Measurements from ENCODE around the gene EIF3L.

EIF3L gene

GRCh38 chr22:37880668-37881440, 31.6 kb downstream of the EIF3L start:
- DNase-seq (ENCODE audit: insufficient read length, low spot score) = no peak
- no peak for FAIRE-seq
- TF ChIP-seq PAX5 (IDR thresholded peaks at IDR 0.05; ENCODE audit: insufficient read depth, low read length, severe bottlenecking) = no peak
- TF ChIP-seq TAF1 (IDR thresholded peaks at IDR 0.05; ENCODE audit: low read depth, low read length) = no peak
- no peak for TF ChIP-seq POLR2AphosphoS5 (IDR thresholded peaks at IDR 0.05; ENCODE audit: low read depth, low read length)
- TF ChIP-seq SPI1 (IDR thresholded peaks at IDR 0.05; ENCODE audit: low read depth, low read length) = no peak
- TF ChIP-seq POLR2A (IDR thresholded peaks at IDR 0.05; ENCODE audit: low read depth, low read length) = no peak
- no peak for TF ChIP-seq POU2F2 (IDR thresholded peaks at IDR 0.05; ENCODE audit: low read depth, low read length)

- DNase-seq (ENCODE audit: insufficient read length, low spot score) (no peak), FAIRE-seq (no peak)
- TF ChIP-seq POLR2A (IDR thresholded peaks at IDR 0.05; ENCODE audit: low read depth, low read length) (no peak), POLR2AphosphoS5 (IDR thresholded peaks at IDR 0.05; ENCODE audit: low read depth, low read length) (no peak), SPI1 (IDR thresholded peaks at IDR 0.05; ENCODE audit: low read depth, low read length) (no peak), TAF1 (IDR thresholded peaks at IDR 0.05; ENCODE audit: low read depth, low read length) (no peak), PAX5 (IDR thresholded peaks at IDR 0.05; ENCODE audit: insufficient read depth, low read length, severe bottlenecking) (no peak), POU2F2 (IDR thresholded peaks at IDR 0.05; ENCODE audit: low read depth, low read length) (no peak)
Observed at GRCh38 chr22:37884420-37884819, 35.2 kb downstream of the EIF3L start.

- FAIRE-seq (no peak), DNase-seq (ENCODE audit: insufficient read length, low spot score) (no peak)
- TF ChIP-seq POLR2A (IDR thresholded peaks at IDR 0.05; ENCODE audit: low read depth, low read length) = no peak
- TF ChIP-seq SPI1 (IDR thresholded peaks at IDR 0.05; ENCODE audit: low read depth, low read length) = no peak
- TF ChIP-seq POU2F2 (IDR thresholded peaks at IDR 0.05; ENCODE audit: low read depth, low read length) = no peak
- TF ChIP-seq PAX5 (IDR thresholded peaks at IDR 0.05; ENCODE audit: insufficient read depth, low read length, severe bottlenecking) = no peak
- no peak for TF ChIP-seq POLR2AphosphoS5 (IDR thresholded peaks at IDR 0.05; ENCODE audit: low read depth, low read length)
- TF ChIP-seq TAF1 (IDR thresholded peaks at IDR 0.05; ENCODE audit: low read depth, low read length) = no peak
Observed at GRCh38 chr22:37887584-37888378, 38.6 kb downstream of the EIF3L start.

DNA sequence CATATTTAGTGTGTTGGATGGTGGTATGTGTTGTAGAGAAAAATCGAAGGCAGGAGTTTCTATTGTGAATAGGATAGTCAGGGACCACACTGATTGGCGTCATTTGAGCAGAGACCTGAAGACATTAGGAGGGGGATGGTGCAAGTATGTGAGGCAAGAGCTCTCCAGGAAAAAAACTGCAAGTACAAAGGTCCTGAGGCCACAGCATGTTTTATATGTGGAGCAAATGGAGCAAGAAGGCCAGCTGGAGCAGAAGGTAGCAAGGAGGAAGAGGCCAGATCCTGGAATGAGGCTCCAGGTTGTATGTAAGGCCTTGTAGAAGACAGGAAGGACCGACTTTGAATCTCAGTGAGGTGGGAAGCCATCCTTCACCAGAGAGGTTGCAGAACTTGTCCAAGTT, 42.7 kb downstream of the EIF3L start:
- TF ChIP-seq POLR2AphosphoS5 (IDR thresholded peaks at IDR 0.05; ENCODE audit: low read depth, low read length) (no peak), POU2F2 (IDR thresholded peaks at IDR 0.05; ENCODE audit: low read depth, low read length) (no peak), TAF1 (IDR thresholded peaks at IDR 0.05; ENCODE audit: low read depth, low read length) (no peak), PAX5 (IDR thresholded peaks at IDR 0.05; ENCODE audit: insufficient read depth, low read length, severe bottlenecking) (no peak), SPI1 (IDR thresholded peaks at IDR 0.05; ENCODE audit: low read depth, low read length) (no peak), POLR2A (IDR thresholded peaks at IDR 0.05; ENCODE audit: low read depth, low read length) (no peak)
- DNase-seq (ENCODE audit: insufficient read length, low spot score) = no peak
- no peak for FAIRE-seq

GRCh38 chr22:37892566-37893335, 43.5 kb downstream of the EIF3L start:
- TF ChIP-seq PAX5 (IDR thresholded peaks at IDR 0.05; ENCODE audit: insufficient read depth, low read length, severe bottlenecking) = no peak
- TF ChIP-seq POLR2AphosphoS5 (IDR thresholded peaks at IDR 0.05; ENCODE audit: low read depth, low read length) = no peak
- TF ChIP-seq POLR2A (IDR thresholded peaks at IDR 0.05; ENCODE audit: low read depth, low read length) = 0 out of 2 replicates have a peak, but pooled peaks have one; percentile 28
- TF ChIP-seq TAF1 (IDR thresholded peaks at IDR 0.05; ENCODE audit: low read depth, low read length) = no peak
- TF ChIP-seq SPI1 (IDR thresholded peaks at IDR 0.05; ENCODE audit: low read depth, low read length) = no peak
- FAIRE-seq (no peak), DNase-seq (ENCODE audit: insufficient read length, low spot score) (no peak)

- FAIRE-seq = no peak
Observed at GRCh38 chr22:37893583-37893983, 44.4 kb downstream of the EIF3L start.

DNA sequence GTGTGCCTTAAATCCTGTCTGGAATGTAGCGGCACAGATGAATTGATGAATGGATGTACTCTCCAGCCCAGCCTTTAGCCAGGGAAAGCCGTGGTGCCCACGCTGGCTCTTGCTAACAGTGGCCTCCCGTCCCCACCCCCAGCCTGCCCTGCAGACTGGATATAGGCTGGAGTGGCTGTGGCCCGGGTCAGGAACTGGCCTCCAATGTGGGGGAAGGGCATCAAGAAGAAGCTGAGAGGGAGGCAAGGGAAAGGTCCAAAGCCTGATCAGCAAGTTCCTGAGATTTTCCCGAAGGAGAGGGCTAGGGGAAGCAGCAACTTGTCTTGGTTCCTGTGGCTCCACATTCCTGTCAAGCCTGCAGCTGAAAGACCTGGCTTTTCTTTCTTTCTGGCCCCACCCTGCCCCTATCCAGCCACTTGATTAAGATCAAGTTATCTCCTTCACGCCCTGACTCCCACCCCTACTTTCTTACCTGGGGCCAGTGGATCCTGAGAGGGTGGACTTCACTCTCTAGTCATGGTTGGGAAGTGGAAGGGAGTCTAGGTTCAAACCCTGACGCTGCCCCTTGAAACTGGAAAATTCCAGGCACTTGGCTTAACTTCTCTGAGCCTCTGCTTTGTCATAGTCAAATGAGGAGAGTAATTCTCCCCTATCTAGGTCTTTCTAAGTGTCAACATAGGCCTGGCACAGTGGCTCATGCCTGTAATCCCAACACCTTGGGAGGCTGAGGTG, 45.9 kb downstream of the EIF3L start:
- FAIRE-seq = no peak
- TF ChIP-seq POLR2AphosphoS5 (IDR thresholded peaks at IDR 0.05; ENCODE audit: low read depth, low read length) (no peak), PAX5 (IDR thresholded peaks at IDR 0.05; ENCODE audit: insufficient read depth, low read length, severe bottlenecking) (no peak)
- no peak for DNase-seq (ENCODE audit: insufficient read length, low spot score)

More at GRCh38 chr22:37893583-37893983, 44.4 kb downstream of the EIF3L start:
- no peak for DNase-seq (ENCODE audit: insufficient read length, low spot score)
- TF ChIP-seq TAF1 (IDR thresholded peaks at IDR 0.05; ENCODE audit: low read depth, low read length) (no peak), POLR2A (IDR thresholded peaks at IDR 0.05; ENCODE audit: low read depth, low read length) (no peak)

GRCh38 chr22:37896181-37896592, 47.0 kb downstream of the EIF3L start:
- 0 out of 2 replicates have a peak, but pooled peaks have one; percentile 19 for TF ChIP-seq SPI1 (IDR thresholded peaks at IDR 0.05; ENCODE audit: low read depth, low read length)
- TF ChIP-seq POLR2A (IDR thresholded peaks at IDR 0.05; ENCODE audit: low read depth, low read length) = 0 out of 2 replicates have a peak, but pooled peaks have one; percentile 56
- TF ChIP-seq POU2F2 (IDR thresholded peaks at IDR 0.05; ENCODE audit: low read depth, low read length) = no peak; the same call in 1 of the 2 replicates
- TF ChIP-seq POLR2AphosphoS5 (IDR thresholded peaks at IDR 0.05; ENCODE audit: low read depth, low read length) = 0 out of 2 replicates have a peak, but pooled peaks have one; percentile 24
- TF ChIP-seq TAF1 (IDR thresholded peaks at IDR 0.05; ENCODE audit: low read depth, low read length) = no peak
- peak; percentile 67 for DNase-seq (ENCODE audit: insufficient read length, low spot score)
- FAIRE-seq = peak; percentile 89
